Activated T-helper 1 cell treated with Interleukin-2 at 50 U/mL for 16 hours (primary cell): ENCODE measurements around the gene CRIM1.

Experiments used
- DNase-seq: peaks from one replicate; pipeline ENCODE4 v3.0.0-alpha.2; 2020; ENCODE audit warnings: low read depth

CRIM1 gene

DNA sequence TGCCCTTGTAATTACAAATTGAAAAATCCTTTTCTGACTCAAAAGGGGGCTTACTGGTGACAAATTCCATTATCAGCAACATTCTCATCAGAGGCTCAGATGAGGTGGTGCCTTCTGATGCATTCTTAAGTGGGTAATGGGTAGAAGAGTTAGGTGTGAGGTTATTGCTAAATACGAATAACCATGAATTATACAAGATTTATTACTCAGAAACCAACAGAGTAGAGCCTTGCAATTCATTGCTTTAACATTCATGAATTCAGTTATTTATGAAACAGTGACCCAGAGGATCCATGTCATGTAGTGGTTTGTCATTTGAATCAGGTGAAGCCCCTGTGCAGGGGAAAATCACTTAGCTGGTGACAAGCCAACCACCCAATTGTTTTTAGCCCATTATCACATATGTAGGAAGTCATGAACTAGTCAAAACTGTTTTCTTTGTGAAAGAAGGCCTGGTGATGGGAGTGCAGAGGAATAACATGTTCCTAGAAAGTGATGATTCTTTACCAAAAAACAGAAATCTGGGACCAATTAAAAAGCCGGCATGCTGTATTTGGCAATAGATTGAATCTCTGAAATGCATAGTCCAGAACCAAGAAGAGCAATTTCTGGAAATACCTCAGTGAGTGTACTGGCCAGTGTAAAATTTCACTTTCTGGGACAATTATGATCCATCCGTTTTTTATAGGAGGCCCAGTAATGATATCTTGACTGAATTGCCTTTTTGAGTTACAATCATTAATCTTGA lies 70.2 kb downstream of the CRIM1 start:
- DNase-seq, result no peak

DNA sequence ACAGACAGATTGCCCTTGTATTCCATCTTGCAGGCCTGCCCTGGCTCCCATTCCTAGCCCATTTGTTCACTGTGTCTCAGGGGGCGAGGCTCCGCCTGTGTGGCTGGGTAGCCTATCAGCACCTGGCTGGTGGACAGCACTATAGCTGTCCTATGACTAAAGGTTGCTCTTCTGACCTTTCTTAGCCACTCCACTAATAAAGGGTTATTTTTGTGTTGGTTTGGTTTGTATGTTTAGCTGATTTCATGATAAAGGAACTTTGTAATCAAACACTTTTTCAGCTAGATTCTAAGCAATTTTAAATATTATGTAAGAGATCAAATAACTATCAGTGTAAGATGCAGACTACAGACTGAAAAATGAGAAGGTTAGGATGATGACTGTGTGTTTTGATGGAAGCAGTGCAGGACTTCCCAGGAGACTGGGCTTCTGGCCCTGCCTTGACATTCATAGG lies 72.2 kb downstream of the CRIM1 start:
- DNase-seq, result no peak

DNA sequence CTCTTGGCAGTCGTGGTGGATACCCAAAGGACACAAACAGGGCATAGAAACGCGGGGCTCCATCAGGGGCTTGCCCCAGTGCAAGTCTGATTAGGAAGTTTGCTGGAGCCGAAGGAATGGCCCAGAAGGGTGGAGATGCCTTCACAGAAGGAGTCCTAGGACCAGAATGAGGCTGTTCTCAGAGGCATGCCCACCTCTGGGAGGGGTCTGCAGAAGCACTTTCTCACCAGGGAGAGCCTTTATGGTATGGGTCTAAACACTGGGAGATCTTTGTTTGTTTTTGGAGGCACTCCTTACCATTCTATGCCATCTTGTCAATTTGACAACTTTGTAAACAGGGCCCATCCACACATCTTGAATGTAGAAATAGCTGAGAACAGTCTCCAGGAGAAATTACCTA lies 75.0 kb downstream of the CRIM1 start:
- DNase-seq, result no peak

DNA sequence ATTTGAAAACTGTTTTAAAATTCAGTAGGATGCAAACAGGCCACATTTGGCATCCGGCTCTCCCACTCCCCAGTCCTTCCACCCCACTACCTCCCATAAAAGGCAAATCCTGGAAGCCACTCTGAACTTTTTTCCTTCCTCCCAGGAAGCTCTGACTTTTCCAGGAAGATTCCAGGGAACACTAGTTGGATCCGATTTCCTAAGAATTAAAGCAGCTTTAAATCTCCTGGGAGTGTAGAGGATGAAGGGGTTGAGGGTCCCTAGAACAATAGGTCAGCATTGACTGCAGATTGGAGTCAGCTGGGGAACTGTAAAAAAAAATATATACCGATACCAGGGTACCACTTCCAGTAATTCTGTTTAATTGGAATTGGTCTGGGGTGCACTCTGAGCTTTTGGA lies 76.9 kb downstream of the CRIM1 start:
- no peak for DNase-seq

DNA sequence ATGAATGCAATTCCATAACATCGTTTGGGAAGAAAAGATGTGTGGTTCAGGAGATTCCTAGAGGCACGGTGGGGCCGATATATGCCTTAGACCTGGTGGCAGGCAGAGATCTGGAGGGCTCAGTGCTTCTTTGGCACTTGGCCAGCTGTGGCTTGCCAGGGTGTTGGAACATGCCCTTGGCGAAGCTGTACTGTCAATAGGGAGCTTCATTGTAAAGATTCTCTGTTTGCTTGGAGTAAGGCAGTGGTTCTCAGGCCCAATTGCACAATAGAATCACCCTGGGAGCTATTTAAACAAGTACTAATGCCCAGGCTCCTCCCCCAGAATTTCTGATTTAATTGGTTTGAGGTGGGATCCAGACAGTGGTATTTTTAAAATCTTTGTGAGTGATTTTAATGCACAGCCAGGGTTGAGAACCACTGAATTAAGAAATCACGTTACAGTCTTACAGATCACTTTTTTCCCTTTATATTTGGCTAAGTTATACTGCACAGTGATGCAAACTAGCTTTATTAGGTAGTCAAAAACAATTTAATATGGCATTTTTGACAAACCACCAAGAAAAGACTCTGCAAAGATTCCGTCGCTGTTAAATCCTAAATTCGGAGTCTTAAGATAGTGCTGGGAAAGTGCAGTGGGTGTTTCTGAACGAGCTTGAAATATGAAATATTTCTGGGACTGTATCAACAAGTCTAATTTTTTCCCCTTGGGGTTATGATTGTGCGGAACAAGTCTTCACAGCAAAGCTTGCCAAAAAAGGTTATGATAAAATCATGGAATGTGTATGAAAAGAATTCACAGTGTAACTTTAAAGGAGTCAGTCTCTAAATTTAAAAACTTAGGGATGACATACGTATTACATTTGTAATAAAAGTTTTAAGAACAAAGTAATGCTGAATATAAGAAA lies 78.0 kb downstream of the CRIM1 start:
- no peak for DNase-seq

DNA sequence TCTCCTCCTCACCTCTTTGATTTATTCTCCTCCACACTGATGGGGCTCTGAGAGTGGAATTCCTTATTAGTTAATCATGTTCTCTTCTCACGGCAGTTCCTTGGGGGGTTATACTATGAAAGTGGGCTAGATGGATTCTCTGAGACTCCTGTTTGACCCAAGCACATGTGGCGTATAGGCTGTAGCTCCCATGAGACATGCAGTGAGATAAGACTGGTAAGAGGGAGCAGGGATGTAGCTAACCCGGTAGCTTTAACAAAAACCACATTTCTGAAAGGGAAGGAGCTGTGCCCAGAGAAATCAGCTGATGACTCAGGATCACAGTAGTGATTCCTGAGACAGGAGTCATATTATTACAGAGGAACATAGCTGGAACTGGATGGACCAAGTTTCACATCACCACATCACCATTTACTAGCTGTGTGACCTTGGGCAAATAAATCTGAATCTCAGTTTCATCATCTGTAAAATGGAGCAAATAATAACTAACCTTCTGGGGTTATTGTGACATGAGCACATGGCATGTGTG lies 82.9 kb downstream of the CRIM1 start:
- no peak for DNase-seq

DNA sequence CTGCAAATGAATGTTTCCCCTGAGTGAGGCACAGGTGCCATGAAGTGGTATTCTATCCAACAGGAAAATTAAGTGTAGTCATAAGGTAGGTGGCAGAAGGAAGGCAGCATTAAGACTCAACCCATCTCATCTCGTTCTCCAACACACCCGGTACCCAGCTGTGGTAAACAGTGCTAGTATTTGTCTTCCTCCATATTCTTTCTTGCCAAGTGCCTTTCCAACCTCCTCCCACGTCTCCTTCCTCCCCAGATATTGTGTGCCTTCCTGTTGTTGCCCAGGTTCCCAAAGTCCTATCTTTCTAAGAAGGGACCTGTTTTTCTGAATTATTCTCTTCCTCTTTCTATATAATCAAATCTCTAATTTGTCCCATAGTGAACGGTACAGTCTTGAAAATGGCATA lies 83.5 kb downstream of the CRIM1 start:
- DNase-seq, result no peak

DNA sequence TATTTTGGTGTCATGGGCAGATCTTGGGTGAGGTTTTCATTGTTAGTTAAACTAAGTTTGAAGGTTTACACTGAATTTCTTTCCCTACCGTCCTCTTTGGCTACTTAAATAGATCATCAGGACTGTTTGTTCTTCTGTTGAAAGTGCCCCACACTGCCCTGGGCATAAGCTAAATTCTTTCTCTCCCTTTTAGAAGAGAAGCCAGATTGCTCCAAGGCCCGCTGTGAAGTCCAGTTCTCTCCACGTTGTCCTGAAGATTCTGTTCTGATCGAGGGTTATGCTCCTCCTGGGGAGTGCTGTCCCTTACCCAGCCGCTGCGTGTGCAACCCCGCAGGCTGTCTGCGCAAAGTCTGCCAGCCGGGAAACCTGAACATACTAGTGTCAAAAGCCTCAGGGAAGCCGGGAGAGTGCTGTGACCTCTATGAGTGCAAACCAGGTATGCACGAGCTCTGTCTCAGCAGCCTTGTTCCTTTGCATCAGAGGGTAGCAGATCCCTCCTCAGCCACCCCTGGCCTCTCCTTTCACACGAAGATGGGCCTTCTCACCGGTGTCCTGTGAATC lies 85.6 kb downstream of the CRIM1 start:
- no peak for DNase-seq

DNA sequence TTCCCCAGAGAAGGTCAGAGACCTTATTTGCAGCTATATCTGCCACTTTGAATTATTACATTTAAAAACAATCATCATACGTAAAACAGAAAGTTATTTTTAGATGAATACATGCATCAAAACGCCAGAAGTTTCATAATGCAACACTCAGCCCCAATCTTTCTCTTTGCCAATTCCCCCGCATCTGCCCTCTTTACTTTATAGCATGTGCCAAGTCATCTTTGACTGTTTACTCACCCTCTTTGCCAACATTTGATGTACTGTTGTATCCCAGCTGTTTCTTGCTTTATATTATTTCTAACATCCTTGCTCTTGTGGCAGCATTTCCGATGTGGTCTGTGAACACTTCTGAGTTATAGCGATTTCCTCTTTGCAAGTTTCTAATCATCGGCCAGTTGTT lies 86.2 kb downstream of the CRIM1 start:
- no peak for DNase-seq

DNA sequence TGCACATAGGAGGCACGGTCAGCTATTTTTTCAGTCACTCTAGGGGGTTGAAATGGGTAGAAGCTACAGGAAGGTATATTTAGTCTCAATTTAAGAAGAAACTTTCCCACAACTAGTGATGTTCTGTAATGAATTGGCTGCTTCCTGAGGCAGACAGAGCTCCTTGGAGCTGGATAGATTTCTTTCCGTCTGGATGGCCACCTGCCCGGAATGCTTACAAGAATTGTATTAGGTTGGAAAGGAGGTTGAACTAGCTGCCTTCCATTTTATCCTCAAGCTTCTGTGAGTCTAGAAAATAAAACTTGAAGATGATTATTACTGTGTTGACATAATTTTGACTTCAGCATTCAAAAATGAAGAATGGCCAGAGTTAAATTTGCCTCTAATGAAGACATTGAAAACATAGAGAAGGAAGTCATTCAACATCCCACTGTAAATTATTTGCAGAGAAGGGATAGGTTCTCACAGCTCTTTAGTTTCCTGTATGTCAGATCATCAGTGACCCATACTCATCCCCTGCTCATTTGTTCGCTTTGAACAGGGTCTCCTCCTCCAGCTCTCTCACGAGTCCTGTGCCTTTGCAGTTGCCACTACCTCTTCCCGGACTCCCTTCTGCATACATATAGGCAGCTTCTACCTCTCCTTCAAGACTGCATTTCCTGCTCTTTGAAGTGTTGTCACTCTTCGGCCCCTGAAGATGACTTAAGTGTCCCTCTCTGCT lies 88.8 kb downstream of the CRIM1 start:
- DNase-seq, result no peak

DNA sequence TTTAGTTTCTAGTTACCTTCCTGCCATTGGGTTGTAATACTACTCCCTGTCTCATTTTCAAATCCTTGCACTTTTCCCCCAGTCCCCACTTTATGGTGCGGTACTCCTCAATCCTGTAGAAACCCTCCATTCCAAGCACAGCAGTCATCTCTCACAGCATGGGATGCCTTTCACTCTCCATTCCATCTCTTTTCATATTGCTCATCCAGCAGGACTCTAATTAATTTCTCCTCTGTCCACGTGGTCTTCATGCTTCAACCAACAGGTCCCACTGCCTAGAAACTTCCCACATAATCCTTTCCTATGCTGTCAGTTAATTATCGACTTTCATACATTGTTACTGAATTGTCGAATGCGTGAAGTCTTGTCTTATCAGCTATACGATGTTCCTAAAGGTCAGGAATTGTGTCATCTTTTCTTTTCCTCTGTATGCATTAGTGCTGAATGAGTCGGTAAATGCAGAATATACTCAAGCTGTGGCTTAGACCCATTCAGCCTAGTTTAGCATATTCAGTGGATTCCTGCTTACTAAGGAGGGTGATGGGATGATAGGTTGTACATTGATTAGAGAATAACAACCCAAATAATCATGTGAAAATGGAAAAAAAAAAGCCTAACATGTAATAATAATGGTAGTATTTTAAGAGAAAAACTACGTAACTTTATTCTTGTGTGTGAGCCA lies 89.7 kb downstream of the CRIM1 start:
- no peak for DNase-seq

DNA sequence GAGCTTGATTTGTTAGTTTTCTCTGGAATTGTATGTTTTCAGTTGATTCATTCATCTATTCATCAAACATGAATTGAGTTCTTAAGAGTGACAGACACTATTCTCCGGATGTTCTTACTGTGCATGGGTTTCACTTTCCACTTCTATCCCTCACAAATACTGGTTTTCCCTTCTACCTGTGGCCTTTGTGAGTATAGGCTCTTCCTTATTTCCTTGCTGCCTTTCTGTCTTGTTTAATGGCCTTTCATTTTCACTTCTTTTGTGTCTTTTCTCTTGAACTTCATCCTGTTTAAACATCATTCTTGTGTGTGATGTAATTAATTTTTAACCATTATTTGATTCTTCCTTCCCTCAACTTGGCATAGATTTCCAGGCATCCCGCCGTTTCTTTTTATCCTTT lies 90.7 kb downstream of the CRIM1 start:
- DNase-seq, result no peak

DNA sequence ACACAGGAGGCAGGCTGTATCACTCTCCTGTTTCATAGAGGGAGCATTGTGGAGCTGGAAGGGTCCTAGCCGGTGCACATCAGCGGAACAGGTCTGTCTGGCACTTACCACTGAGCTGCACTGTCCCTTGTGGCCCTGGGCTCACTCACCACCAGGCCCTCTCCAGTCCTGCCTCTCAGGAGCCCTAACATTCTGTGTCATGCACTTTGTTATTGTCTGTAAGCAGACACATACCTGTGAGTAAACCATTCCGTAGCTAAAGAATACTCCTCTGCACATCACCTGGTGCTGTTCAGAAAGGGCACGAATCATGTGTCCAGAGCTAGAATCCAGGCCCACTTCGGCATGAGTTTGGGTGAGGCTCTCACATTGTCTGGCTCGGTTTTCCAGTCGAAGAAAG lies 93.6 kb downstream of the CRIM1 start:
- DNase-seq, result no peak

DNA sequence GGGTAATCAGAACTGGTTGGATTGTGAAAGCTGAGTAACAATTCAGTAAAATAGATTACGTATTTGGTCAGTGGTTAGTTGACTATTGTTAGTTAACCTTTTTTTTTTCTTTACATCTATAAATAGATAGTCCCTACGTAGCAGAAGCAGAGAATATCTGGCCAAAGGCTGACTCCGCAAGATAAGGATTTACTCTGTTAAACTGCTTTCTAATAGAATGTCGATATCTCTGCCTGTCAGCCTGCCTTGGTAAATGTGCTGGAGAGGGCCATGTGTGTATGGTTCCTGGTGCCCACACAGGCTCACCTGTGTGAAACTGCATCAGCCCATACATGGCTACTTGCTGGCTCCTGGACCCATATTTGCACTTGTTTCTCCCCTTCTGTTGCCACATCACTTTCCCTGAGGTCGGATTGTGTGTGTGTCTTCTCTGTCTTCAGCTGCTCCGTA lies 94.4 kb downstream of the CRIM1 start:
- no peak for DNase-seq

DNA sequence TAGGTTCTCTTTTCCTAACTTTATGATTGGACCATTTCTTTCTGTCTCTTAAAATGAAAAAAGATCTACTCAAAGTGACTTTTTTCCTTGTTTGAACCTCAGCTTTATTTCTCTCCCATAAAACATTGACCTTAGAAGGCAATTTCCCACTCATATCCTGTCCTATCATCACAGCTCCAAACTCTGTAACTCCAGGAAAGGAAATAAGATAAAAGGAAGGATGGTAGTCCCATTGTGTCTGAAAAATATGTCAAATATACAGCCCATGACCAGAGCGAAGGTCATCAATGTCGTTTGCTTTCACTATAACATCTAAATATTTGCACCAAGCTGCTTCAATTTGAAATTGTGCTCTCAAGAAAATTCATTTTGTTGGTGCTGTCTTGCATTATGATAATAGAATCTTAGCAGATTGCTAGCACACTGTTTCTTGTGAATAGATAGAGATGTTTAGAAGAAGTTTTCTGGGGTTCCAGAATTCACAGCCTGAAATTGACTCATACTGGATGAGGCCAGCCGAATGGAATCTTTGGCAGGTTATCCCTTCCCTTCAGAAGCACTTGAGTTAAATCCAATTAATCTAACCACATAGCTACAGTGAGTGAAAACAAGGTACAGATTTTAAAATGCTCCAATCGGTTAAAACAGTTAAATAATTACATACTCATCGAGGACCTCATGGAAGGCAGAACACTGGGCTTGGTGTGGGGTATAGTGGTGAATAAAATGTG lies 95.1 kb downstream of the CRIM1 start:
- no peak for DNase-seq

DNA sequence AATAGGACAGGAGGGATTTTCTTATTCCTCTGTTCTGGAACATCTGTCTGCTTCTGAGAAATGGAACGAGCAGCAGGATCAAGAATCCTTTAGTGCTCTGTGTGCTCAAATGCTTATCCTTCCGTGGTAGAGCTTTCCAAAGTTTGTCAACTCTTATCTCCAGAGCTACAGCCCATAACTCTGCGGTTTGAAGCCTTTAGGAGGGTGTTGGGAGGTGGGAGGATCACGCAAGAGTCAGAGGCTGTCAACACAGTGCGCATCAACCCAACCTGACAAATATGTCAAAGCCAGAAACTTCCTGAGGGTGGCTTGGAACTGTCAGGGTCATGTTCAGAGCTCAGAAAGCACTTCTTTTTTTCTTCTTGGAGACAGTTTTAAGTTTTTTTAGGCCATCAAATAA lies 95.9 kb downstream of the CRIM1 start:
- DNase-seq, result no peak

DNA sequence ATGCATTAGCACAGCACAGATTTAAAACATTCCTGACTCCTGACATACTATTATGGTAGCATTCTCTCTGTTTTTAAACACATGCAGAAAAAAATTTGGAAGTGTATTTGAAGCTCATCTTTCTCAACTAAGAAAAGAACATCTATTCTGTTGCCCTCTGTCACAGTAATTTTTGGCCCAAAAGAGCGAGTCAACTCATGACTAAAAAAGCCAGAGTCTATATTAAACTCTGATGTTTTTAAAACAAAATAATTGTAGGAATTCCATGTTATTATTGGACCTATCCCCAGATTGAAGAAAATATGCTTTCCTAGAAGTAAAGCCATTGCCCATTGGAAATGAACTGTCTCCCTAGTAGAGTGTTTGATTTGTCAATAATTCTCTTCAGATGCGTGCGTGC lies 96.7 kb downstream of the CRIM1 start:
- DNase-seq, result no peak

DNA sequence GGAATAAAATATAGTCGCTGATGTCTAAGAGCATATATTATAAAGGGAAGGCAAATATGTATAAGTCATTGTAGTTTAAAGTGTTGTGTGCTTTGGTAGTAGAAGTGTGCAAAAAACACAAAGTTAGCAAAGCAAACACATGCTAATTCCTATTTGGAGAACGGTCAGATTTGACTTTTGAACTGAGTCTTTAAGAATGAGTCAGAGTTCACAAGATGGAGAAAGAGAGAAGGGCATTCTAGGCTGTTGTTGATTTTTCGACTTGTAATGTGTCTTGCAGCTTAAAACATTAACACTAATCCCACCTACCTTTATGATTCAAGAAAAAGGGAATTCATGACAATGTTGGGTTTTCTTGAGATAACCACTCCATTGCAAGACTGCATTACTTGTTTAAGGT lies 98.1 kb downstream of the CRIM1 start:
- DNase-seq, result no peak

DNA sequence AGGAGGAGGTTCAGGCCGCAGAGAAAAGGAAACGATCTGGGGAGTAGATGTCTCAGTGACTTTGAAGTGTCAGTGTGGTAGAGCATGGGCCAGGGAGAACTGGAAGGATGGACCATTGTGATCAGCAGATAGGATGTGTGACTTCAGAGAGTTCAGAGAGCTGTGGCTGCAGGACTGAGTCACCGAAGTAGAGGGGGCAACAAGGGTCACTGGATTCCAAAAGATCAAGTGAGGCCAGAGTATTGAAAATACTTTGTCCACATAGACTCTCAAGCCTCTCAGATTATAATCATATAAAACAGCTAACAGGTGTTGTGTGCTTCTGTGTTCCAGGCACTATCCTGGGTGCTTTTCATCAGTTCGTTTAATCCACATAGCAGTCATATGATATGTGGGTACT lies 99.4 kb downstream of the CRIM1 start:
- no peak for DNase-seq

DNA sequence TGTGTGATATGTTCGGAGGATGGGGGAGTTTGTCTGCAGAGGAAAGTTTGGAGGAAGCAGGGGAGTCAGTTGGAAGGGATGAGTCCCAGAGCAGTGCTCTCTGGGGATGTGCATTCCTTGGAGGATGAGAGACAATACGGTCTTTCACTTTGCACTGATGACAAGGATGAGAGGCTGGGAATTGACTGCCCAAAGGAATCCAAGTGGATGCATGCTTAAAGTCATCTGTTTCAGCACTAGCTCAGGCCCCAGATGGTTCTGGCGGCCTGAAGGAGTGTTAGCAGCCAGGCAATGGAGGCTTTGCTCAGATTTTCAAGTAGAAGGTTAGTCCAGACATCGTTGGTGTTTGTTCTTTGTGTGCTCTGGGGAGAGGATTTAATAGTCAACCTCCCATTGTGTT lies 100.2 kb downstream of the CRIM1 start:
- DNase-seq, result no peak
